Colonic mucosa (tissue), 4 donors: ENCODE data around the gene NFKBIA. TPM values are rescaled to one million over a fixed set of nuclear protein-coding genes. Genes with fewer than 3 reads are reported as not detected.
"Not testable (repeated sequence)": the region's sequence is repeated elsewhere in the genome, so short reads cannot be mapped to it uniquely, and the experiment has no call there.

Source experiments
- DNase-seq: peaks from one replicate; pipeline ENCODE4 v3.0.0-alpha.2; 2020
- H3K27ac ChIP-seq: fragments of 200-600 bp; one replicate; pipeline ENCODE4 v1.8.0; 2021
- H3K27me3 ChIP-seq: fragments of 200-600 bp; one replicate; pipeline ENCODE4 v1.8.0; 2021
- H3K36me3 ChIP-seq: fragments of 200-600 bp; one replicate; pipeline ENCODE4 v1.8.0; 2021
- H3K4me1 ChIP-seq: fragments of 200-600 bp; one replicate; pipeline ENCODE4 v1.8.0; 2021; ENCODE audit warnings: mild to moderate bottlenecking
- H3K4me3 ChIP-seq: fragments of 200-600 bp; one replicate; pipeline ENCODE4 v1.8.0; 2021
- H3K9ac ChIP-seq, 2 donors: one replicate each; pipeline ENCODE4 v1.7.0; 2013; ENCODE audit warnings: control low read depth in 2 of 2, low read depth in 2 of 2, low read length in 2 of 2
- H3K9me3 ChIP-seq: fragments of 200-600 bp; one replicate; pipeline ENCODE4 v1.8.0; 2021
- intact Hi-C: fragments of 100-400 bp; cut with DNase I; formaldehyde crosslinking; loops from one replicate; pipeline ENCODE4 v1.14.1; 2022
- total RNA-seq, 2 donors: library from RNA; stranded (reverse); fragmentation: NEBNext Ultra II Directional in 1 of 2; extraction: Animal tissue kit (Norgen Biotek cat#: 25700) in 1 of 2; gene quantifications; one replicate each; pipeline ENCODE4 v1.2.1, GENCODE V29; 2021
- TF ChIP-seq, protein P1 (sequence below): fragments of 200-600 bp; IDR thresholded peaks from one replicate; pipeline ENCODE4 v1.8.0; 2022; ENCODE audit warnings: antibody characterized with exemption, mild to moderate bottlenecking
- donor health status: healthy.
- donor health status: DM: no; HTN: no; CAD: no.
- donor health status: DM: no; HTN: no; CAD: no.

Gene NFKBIA
- total RNA-seq, 2 donors from 2014 or later, result 78.2 to 125 TPM

DNA sequence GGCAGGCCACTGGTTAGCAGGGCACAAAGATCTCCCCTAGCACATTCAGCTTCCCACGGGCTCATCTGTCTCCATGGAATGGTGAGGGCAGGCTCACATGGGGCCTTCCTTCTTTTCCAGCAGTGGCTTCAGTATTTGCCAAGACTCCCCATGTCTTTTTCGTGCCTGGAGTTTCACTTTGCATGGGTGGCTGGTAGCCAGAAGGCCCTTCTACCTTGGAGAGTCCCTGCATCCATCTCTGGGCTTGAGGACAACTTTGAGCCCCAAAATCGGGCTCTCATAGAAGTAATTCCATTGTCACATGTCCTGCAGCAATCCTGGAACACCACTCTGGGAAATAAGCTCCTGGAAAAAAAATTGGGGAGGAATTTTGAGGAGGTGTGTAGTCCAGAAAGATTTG lies 42.1 kb downstream of the NFKBIA start:
- Histone ChIP-seq H3K9ac (peak overlapping the region in 1 of 2 donors; percentile 12), H3K27ac (no peak overlapping the region), H3K27me3 (no peaks in the 10 kb centered on the region), H3K9me3 (no peaks in the 10 kb centered on the region), H3K4me1 (no peaks in the 10 kb centered on the region), H3K36me3 (no peaks in the 10 kb centered on the region), H3K4me3 (no peak overlapping the region)
- TF ChIP-seq, protein P1, sequence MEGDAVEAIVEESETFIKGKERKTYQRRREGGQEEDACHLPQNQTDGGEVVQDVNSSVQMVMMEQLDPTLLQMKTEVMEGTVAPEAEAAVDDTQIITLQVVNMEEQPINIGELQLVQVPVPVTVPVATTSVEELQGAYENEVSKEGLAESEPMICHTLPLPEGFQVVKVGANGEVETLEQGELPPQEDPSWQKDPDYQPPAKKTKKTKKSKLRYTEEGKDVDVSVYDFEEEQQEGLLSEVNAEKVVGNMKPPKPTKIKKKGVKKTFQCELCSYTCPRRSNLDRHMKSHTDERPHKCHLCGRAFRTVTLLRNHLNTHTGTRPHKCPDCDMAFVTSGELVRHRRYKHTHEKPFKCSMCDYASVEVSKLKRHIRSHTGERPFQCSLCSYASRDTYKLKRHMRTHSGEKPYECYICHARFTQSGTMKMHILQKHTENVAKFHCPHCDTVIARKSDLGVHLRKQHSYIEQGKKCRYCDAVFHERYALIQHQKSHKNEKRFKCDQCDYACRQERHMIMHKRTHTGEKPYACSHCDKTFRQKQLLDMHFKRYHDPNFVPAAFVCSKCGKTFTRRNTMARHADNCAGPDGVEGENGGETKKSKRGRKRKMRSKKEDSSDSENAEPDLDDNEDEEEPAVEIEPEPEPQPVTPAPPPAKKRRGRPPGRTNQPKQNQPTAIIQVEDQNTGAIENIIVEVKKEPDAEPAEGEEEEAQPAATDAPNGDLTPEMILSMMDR, result no peak
- intact Hi-C loops, result no loop called here
- no peak for DNase-seq

DNA sequence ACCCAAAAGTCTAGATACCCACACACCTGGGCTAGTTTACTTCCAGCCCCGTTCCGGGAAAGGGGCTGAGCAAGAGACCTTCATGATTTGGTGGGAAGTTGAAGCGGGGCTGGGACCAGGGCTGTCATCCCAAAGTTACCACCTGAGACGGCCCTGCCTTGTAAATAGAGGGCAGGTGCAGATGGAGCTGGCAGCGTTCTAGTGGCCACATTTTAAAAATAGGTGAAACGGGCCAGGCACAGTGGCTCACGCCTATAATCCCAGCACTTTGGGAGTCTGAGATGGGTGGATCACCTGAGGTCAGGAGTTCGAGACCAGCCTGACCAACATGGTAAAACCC lies 43.4 kb downstream of the NFKBIA start:
- Histone ChIP-seq H3K4me1 (no peaks in the 10 kb centered on the region), H3K27ac (no peak overlapping the region), H3K27me3 (no peaks in the 10 kb centered on the region), H3K9ac (no peak overlapping the region), H3K4me3 (no peak overlapping the region), H3K36me3 (no peaks in the 10 kb centered on the region), H3K9me3 (no peaks in the 10 kb centered on the region)
- TF ChIP-seq, protein P1, result no peak
- intact Hi-C loops, result no loop called here
- no peak for DNase-seq

DNA sequence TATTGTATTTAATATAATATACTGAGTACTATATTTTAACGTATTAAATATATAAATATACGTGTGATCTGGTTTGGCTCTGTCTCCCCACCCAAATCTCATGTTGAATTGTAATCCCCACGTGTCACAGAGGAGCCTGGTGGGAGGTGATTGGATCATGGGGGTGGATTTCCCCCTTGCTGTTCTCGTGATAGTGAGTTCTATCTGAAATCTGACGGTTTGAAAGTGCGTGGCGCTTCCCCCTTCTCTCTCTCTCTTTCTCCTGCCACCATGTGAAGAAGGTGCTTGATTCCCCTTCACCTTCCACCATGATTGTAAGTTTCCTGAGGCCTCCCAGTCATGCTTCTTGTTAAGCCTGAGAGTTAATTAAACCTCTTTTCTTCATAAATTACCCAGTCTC lies 44.9 kb downstream of the NFKBIA start:
- intact Hi-C loops, H3K4me3 ChIP-seq, H3K27ac ChIP-seq, H3K36me3 ChIP-seq, H3K4me1 ChIP-seq, H3K9me3 ChIP-seq, H3K9ac ChIP-seq, DNase-seq, H3K27me3 ChIP-seq: not testable (repeated sequence)

DNA sequence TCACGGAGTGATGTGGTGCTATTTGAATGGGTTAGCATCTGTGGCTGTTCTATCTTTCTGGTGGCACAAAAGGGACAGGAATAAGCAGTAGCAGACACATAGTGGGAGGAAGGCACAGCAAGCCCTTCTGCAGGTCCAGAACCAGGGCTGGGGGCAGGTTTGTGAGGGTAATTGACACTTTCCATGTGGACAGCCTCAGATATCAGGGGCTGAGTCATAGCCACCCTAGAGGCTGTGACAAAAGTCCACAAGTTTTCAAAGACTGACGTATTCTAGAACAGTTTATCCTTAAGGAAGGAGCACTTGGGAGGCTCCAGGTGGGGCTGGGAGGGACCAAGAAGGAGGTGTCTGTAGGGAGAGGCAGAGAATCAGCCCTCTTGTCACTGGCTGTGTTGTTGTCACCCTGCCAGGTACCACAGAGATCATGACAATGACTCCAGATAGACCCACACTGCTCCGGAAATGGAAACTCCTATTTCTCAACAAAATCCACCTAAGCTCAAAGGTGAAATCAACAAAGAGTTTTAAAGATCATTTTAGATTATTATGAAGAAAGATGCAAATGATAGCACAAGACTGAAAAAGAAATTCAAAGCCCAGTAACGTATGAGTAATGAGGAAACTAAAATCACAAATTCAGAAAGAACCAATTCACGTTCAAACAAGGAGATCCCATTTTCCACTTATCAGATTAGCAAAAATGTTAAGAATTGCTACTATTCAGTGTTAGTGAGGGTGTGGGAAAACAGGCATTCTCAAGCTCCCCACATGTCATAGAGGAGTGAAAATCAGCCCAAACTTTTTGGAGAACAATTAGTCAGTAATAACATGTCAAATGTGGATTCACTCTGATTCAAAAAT lies 48.3 kb downstream of the NFKBIA start:
- Histone ChIP-seq H3K27ac (peak overlapping the region; percentile 74), H3K9ac (peak overlapping the region; percentile 26 to 60)
- intact Hi-C loops, result no loop called here

DNA sequence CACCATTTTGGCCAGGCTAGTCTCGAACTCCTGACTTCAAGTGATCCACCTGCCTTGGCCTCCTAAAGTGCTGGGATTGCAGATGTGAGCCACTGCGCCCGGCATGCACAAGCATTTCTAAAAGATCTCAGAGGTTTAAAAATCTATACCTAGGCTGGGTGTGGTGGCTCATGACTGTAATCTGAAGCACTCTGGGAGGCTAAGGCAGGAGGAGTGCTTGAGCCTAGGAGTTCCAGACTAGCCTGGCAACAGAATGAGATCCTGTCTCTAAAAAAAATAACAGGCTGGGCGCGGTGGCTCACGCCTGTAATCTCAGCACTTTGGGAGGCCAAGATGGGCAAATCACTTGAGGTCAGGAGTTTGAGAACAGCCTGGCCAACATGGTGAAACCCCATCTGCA lies 49.3 kb downstream of the NFKBIA start:
- H3K27me3 ChIP-seq, intact Hi-C loops, H3K4me1 ChIP-seq, H3K4me3 ChIP-seq, H3K36me3 ChIP-seq, H3K9ac ChIP-seq, H3K9me3 ChIP-seq, DNase-seq: not testable (repeated sequence)
- H3K27ac ChIP-seq, result peak overlapping the region; percentile 74

More for the DNA sequence above, 48.3 kb downstream of the NFKBIA start:
- Histone ChIP-seq H3K36me3 (no peaks in the 10 kb centered on the region), H3K27me3 (no peaks in the 10 kb centered on the region), H3K9me3 (no peaks in the 10 kb centered on the region), H3K4me1 (no peaks in the 10 kb centered on the region), H3K4me3 (no peak overlapping the region)
- peak; percentile 93 for DNase-seq
- TF ChIP-seq, protein P1, result no peak

DNA sequence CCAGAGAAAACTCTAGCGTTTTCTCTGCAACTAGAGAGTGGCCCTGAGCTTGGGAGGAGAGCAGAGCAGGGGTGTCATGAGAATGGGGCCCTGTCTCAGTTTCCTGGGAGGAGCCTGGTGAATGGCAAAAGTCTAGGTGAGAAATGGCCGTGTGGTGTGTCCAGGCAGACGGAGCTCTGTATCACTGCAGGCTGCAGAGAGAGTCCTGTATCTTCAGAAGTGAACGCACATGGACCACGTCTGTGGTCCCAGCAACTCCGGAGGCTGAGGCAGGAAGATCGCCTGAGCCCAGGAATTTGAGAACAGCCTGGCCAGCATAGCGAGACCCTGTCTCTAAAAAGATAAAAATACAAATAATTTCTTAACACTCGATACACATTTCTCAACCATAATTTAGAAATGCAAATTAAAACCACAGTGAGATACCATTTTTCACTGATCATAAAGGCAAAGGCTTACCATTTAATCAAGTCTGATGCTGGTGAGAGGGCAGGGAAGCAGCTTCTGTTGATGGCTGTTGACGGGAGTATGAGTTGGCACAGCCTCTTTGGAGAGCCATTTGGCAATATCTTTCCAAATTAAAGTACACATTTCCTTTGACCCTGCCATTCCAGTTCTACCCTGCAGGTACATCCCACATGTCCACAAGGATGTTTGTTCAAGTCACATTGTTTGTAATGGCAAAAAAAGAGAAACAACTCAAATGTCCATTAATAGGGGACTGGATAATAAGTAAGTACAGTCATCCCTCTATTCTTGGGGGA lies 51.0 kb downstream of the NFKBIA start:
- intact Hi-C loops, result no loop called here
- Histone ChIP-seq H3K36me3 (no peaks in the 10 kb centered on the region), H3K4me1 (no peaks in the 10 kb centered on the region), H3K27me3 (no peaks in the 10 kb centered on the region), H3K27ac (no peak overlapping the region), H3K9me3 (no peaks in the 10 kb centered on the region), H3K9ac (no peak overlapping the region), H3K4me3 (no peak overlapping the region)
- no peak for DNase-seq
- TF ChIP-seq, protein P1, result no peak
